LoVo (cell line): ENCODE results near the gene ERI3.

Experiments used
- DNase-seq: peaks from one replicate; pipeline ENCODE4 v3.0.0-alpha.2; 2016; ENCODE audit warnings: low spot score

The ERI3 gene

GRCh38 chr1:44315521-44315920 lies 39.5 kb downstream of the ERI3 start:
- no peak for DNase-seq

- DNase-seq, result no peak
These were observed 40.6 kb downstream of the ERI3 start for GRCh38 chr1:44314452-44314851.

GRCh38 chr1:44313265-44313918 lies 41.7 kb downstream of the ERI3 start:
- DNase-seq, result no peak

- DNase-seq, result no peak
These were observed 42.5 kb downstream of the ERI3 start for GRCh38 chr1:44312399-44313196.

- no peak for DNase-seq
These were observed 45.1 kb downstream of the ERI3 start for GRCh38 chr1:44310006-44310405.

- no peak for DNase-seq
These were observed 49.1 kb downstream of the ERI3 start for GRCh38 chr1:44305962-44306422.

GRCh38 chr1:44303532-44303931 lies 51.5 kb downstream of the ERI3 start:
- no peak for DNase-seq

GRCh38 chr1:44302541-44302940 lies 52.5 kb downstream of the ERI3 start:
- DNase-seq, result no peak

- no peak for DNase-seq
These were observed 53.6 kb downstream of the ERI3 start for GRCh38 chr1:44301442-44301841.

- DNase-seq, result no peak
These were observed 54.2 kb downstream of the ERI3 start for GRCh38 chr1:44300852-44301251.

- no peak for DNase-seq
These were observed 57.2 kb downstream of the ERI3 start for GRCh38 chr1:44297695-44298400.

- DNase-seq, result no peak
These were observed 58.3 kb downstream of the ERI3 start for GRCh38 chr1:44296806-44297205.

- DNase-seq, result no peak
These were observed 59.0 kb downstream of the ERI3 start for GRCh38 chr1:44296086-44296485.

GRCh38 chr1:44294588-44295007 lies 60.5 kb downstream of the ERI3 start:
- no peak for DNase-seq

- DNase-seq, result no peak
These were observed 61.2 kb downstream of the ERI3 start for GRCh38 chr1:44293761-44294315.

GRCh38 chr1:44292651-44293050 lies 62.4 kb downstream of the ERI3 start:
- DNase-seq, result no peak

GRCh38 chr1:44290250-44291094 lies 64.6 kb downstream of the ERI3 start:
- no peak for DNase-seq

GRCh38 chr1:44289530-44289929 lies 65.5 kb downstream of the ERI3 start:
- DNase-seq, result no peak

GRCh38 chr1:44288883-44289282 lies 66.2 kb downstream of the ERI3 start:
- no peak for DNase-seq

- no peak for DNase-seq
These were observed 70.9 kb downstream of the ERI3 start for GRCh38 chr1:44284184-44284583.

GRCh38 chr1:44283524-44284173 lies 71.4 kb downstream of the ERI3 start:
- DNase-seq, result no peak
